Measurements from ENCODE around the gene MRPL37.

Gene MRPL37

GRCh38 chr1:54172614-54173599 lies 27.1 kb upstream of the MRPL37 start:
- ChIA-PET CTCF (interaction anchor here (0.5 to 1.5 kb wide), 5 partner anchors 8 to 84 kb away, joined by 3 to 8 read pairs (median 3); no protein-coding TSS in a partner anchor), POLR2A (interaction anchor here (0.7 kb wide), 1 partner anchor 316 kb away, joined by 3 read pairs; no protein-coding TSS in a partner anchor)
- Histone ChIP-seq H3K9me3 (ENCODE audit: control extremely low read depth in 1 of 5, control insufficient read depth in 4 of 5, insufficient read depth in 2 of 5, low read depth in 1 of 5, low read length in 4 of 5) (no peaks in the 10 kb centered on the region), H3K27ac (ENCODE audit: insufficient read depth in 1 of 2, low read depth in 1 of 2, low read length in 2 of 2, poor library complexity in 1 of 2, severe bottlenecking in 2 of 2) (no peak overlapping the region), H3K4me3 (ENCODE audit: control insufficient read depth in 1 of 7, extremely low read depth in 1 of 7, insufficient read depth in 4 of 7, low read depth in 2 of 7, low read length in 6 of 7) (no peak overlapping the region), H3K36me3 (ENCODE audit: control insufficient read depth in 4 of 4, insufficient read depth in 4 of 4, low read length in 3 of 4) (peaks cover 0 to 27% (median 4%) of the 10 kb centered on the region in 4 experiments), H3K27me3 (replicated peaks in 2 of 5; ENCODE audit: control insufficient read depth in 4 of 5, insufficient read depth in 5 of 5, low read length in 4 of 5) (no peaks in the 10 kb centered on the region), H3K4me1 (ENCODE audit: control extremely low read depth in 1 of 4, control insufficient read depth in 4 of 4, insufficient read depth in 4 of 4, low read length in 3 of 4) (peaks cover 0 to 22% (median 10%) of the 10 kb centered on the region in 4 experiments)
- WGBS (ENCODE audit: insufficient coverage), result 53% methylated on average over 5 of the region's 10 CpGs
- peak in 2 of 3 donors; percentile 5 to 7 for DNase-seq

- 39% methylated on average over 4 of the region's 9 CpGs for WGBS (ENCODE audit: insufficient coverage)
Observed at GRCh38 chr1:54173681-54174080, 26.3 kb upstream of the MRPL37 start.

GRCh38 chr1:54174106-54174505 lies 25.9 kb upstream of the MRPL37 start:
- POLR2A ChIA-PET, result no interaction called here
- Histone ChIP-seq H3K27me3 (replicated peaks in 2 of 5; ENCODE audit: control insufficient read depth in 4 of 5, insufficient read depth in 5 of 5, low read length in 4 of 5) (no peaks in the 10 kb centered on the region), H3K36me3 (ENCODE audit: control insufficient read depth in 4 of 4, insufficient read depth in 4 of 4, low read length in 3 of 4) (peaks cover 0 to 39% (median 11%) of the 10 kb centered on the region in 4 experiments), H3K27ac (ENCODE audit: insufficient read depth in 1 of 2, low read depth in 1 of 2, low read length in 2 of 2, poor library complexity in 1 of 2, severe bottlenecking in 2 of 2) (peak overlapping the region in 1 of 2 experiments; percentile 18), H3K4me1 (ENCODE audit: control extremely low read depth in 1 of 4, control insufficient read depth in 4 of 4, insufficient read depth in 4 of 4, low read length in 3 of 4) (peaks cover 0 to 22% (median 10%) of the 10 kb centered on the region in 4 experiments), H3K9me3 (ENCODE audit: control extremely low read depth in 1 of 5, control insufficient read depth in 4 of 5, insufficient read depth in 2 of 5, low read depth in 1 of 5, low read length in 4 of 5) (no peaks in the 10 kb centered on the region), H3K4me3 (ENCODE audit: control insufficient read depth in 1 of 7, extremely low read depth in 1 of 7, insufficient read depth in 4 of 7, low read depth in 2 of 7, low read length in 6 of 7) (no peak overlapping the region)
- CTCF ChIA-PET, result interaction anchor here (1.1 kb wide), 1 partner anchor 12 kb away, joined by 3 read pairs; no protein-coding TSS in a partner anchor
- WGBS (ENCODE audit: insufficient coverage), result 100% methylated on average over 4 of the region's 4 CpGs
- no peak for DNase-seq

More at GRCh38 chr1:54173681-54174080, 26.3 kb upstream of the MRPL37 start:
- ChIA-PET POLR2A (no interaction called here), CTCF (interaction anchor here (0.5 to 1.5 kb wide), 3 partner anchors 37 to 84 kb away, joined by 3 to 8 read pairs (median 3); no protein-coding TSS in a partner anchor)
- DNase-seq, result no peak
- Histone ChIP-seq H3K4me1 (ENCODE audit: control extremely low read depth in 1 of 4, control insufficient read depth in 4 of 4, insufficient read depth in 4 of 4, low read length in 3 of 4) (peaks cover 0 to 22% (median 10%) of the 10 kb centered on the region in 4 experiments), H3K9me3 (ENCODE audit: control extremely low read depth in 1 of 5, control insufficient read depth in 4 of 5, insufficient read depth in 2 of 5, low read depth in 1 of 5, low read length in 4 of 5) (no peaks in the 10 kb centered on the region), H3K4me3 (ENCODE audit: control insufficient read depth in 1 of 7, extremely low read depth in 1 of 7, insufficient read depth in 4 of 7, low read depth in 2 of 7, low read length in 6 of 7) (no peak overlapping the region), H3K36me3 (ENCODE audit: control insufficient read depth in 4 of 4, insufficient read depth in 4 of 4, low read length in 3 of 4) (peaks cover 0 to 34% (median 6%) of the 10 kb centered on the region in 4 experiments), H3K27ac (ENCODE audit: insufficient read depth in 1 of 2, low read depth in 1 of 2, low read length in 2 of 2, poor library complexity in 1 of 2, severe bottlenecking in 2 of 2) (no peak overlapping the region), H3K27me3 (replicated peaks in 2 of 5; ENCODE audit: control insufficient read depth in 4 of 5, insufficient read depth in 5 of 5, low read length in 4 of 5) (no peaks in the 10 kb centered on the region)

GRCh38 chr1:54176621-54177327 lies 23.2 kb upstream of the MRPL37 start:
- Histone ChIP-seq H3K27me3 (replicated peaks in 2 of 5; ENCODE audit: control insufficient read depth in 4 of 5, insufficient read depth in 5 of 5, low read length in 4 of 5) (no peaks in the 10 kb centered on the region), H3K9me3 (ENCODE audit: control extremely low read depth in 1 of 5, control insufficient read depth in 4 of 5, insufficient read depth in 2 of 5, low read depth in 1 of 5, low read length in 4 of 5) (no peaks in the 10 kb centered on the region), H3K4me3 (ENCODE audit: control insufficient read depth in 1 of 7, extremely low read depth in 1 of 7, insufficient read depth in 4 of 7, low read depth in 2 of 7, low read length in 6 of 7) (no peak overlapping the region), H3K4me1 (ENCODE audit: control extremely low read depth in 1 of 4, control insufficient read depth in 4 of 4, insufficient read depth in 4 of 4, low read length in 3 of 4) (peaks cover 0 to 22% (median 10%) of the 10 kb centered on the region in 4 experiments), H3K27ac (ENCODE audit: insufficient read depth in 1 of 2, low read depth in 1 of 2, low read length in 2 of 2, poor library complexity in 1 of 2, severe bottlenecking in 2 of 2) (no peak overlapping the region), H3K36me3 (ENCODE audit: control insufficient read depth in 4 of 4, insufficient read depth in 4 of 4, low read length in 3 of 4) (peaks cover 5 to 52% (median 22%) of the 10 kb centered on the region in 4 experiments)
- ChIA-PET POLR2A (no interaction called here), CTCF (interaction anchor here (0.8 to 1.4 kb wide), 2 partner anchors 54 to 107 kb away, joined by 3 to 4 read pairs; no protein-coding TSS in a partner anchor)
- no peak for DNase-seq
- WGBS (ENCODE audit: insufficient coverage), result 98% methylated on average over 6 of the region's 6 CpGs

GRCh38 chr1:54177726-54178125 lies 22.2 kb upstream of the MRPL37 start:
- H3K36me3 ChIP-seq (ENCODE audit: control insufficient read depth in 4 of 4, insufficient read depth in 4 of 4, low read length in 3 of 4), result peaks cover 5 to 53% (median 25%) of the 10 kb centered on the region in 4 experiments
- H3K27me3 ChIP-seq (replicated peaks in 2 of 5; ENCODE audit: control insufficient read depth in 4 of 5, insufficient read depth in 5 of 5, low read length in 4 of 5), result no peaks in the 10 kb centered on the region
- H3K4me3 ChIP-seq (ENCODE audit: control insufficient read depth in 1 of 7, extremely low read depth in 1 of 7, insufficient read depth in 4 of 7, low read depth in 2 of 7, low read length in 6 of 7), result no peak overlapping the region
- H3K9me3 ChIP-seq (ENCODE audit: control extremely low read depth in 1 of 5, control insufficient read depth in 4 of 5, insufficient read depth in 2 of 5, low read depth in 1 of 5, low read length in 4 of 5), result no peaks in the 10 kb centered on the region
- H3K27ac ChIP-seq (ENCODE audit: insufficient read depth in 1 of 2, low read depth in 1 of 2, low read length in 2 of 2, poor library complexity in 1 of 2, severe bottlenecking in 2 of 2), result no peak overlapping the region
- DNase-seq, result no peak
- WGBS (ENCODE audit: insufficient coverage), result 95% methylated on average over 7 of the region's 8 CpGs
- CTCF ChIA-PET, result no interaction called here
- POLR2A ChIA-PET, result no interaction called here
- H3K4me1 ChIP-seq (ENCODE audit: control extremely low read depth in 1 of 4, control insufficient read depth in 4 of 4, insufficient read depth in 4 of 4, low read length in 3 of 4), result peaks cover 0 to 20% (median 10%) of the 10 kb centered on the region in 4 experiments

- Histone ChIP-seq H3K27me3 (replicated peaks in 2 of 5; ENCODE audit: control insufficient read depth in 4 of 5, insufficient read depth in 5 of 5, low read length in 4 of 5) (no peaks in the 10 kb centered on the region), H3K9me3 (ENCODE audit: control extremely low read depth in 1 of 5, control insufficient read depth in 4 of 5, insufficient read depth in 2 of 5, low read depth in 1 of 5, low read length in 4 of 5) (no peaks in the 10 kb centered on the region), H3K36me3 (ENCODE audit: control insufficient read depth in 4 of 4, insufficient read depth in 4 of 4, low read length in 3 of 4) (peaks cover 5 to 55% (median 27%) of the 10 kb centered on the region in 4 experiments), H3K27ac (ENCODE audit: insufficient read depth in 1 of 2, low read depth in 1 of 2, low read length in 2 of 2, poor library complexity in 1 of 2, severe bottlenecking in 2 of 2) (no peak overlapping the region), H3K4me3 (ENCODE audit: control insufficient read depth in 1 of 7, extremely low read depth in 1 of 7, insufficient read depth in 4 of 7, low read depth in 2 of 7, low read length in 6 of 7) (no peak overlapping the region), H3K4me1 (ENCODE audit: control extremely low read depth in 1 of 4, control insufficient read depth in 4 of 4, insufficient read depth in 4 of 4, low read length in 3 of 4) (peaks cover 0 to 12% (median 8%) of the 10 kb centered on the region in 4 experiments)
- no peak for DNase-seq
- WGBS (ENCODE audit: insufficient coverage), result 88% methylated on average over 9 of the region's 9 CpGs
- ChIA-PET POLR2A (no interaction called here), CTCF (interaction anchor here (1.0 to 1.5 kb wide), 3 partner anchors 53 to 65 kb away, joined by 3 to 4 read pairs (median 3); no protein-coding TSS in a partner anchor)
Observed at GRCh38 chr1:54178296-54179070, 21.5 kb upstream of the MRPL37 start.

Measured in common myeloid progenitor, CD34-positive (primary cell).